Heart left ventricle (tissue), 16 donors: ENCODE data around the gene KRT222. TPM values are rescaled to one million over a fixed set of nuclear protein-coding genes. Genes with fewer than 3 reads are reported as not detected.

ENCODE experiments used
- ATAC-seq, 4 donors: fragments of 200-7000 bp; cut with Tn5 transposase; one replicate each; pipeline ENCODE4 v1.9.1; 2020 to 2022; ENCODE audit warnings: moderate library complexity in 4 of 4, mild to moderate bottlenecking in 3 of 4, moderate number of reproducible peaks in 1 of 4
- DNase-seq, 5 donors: peaks; one replicate each; pipeline ENCODE4 v3.0.0-alpha.2; 2020
- H3K27ac ChIP-seq, 12 donors: fragments of 200-600 bp; sonication (generic) in 4 of 12; one replicate each; pipeline versions ENCODE4 v1.5.0 to v1.8.0; 2016 to 2022; ENCODE audit warnings: mild to moderate bottlenecking in 2 of 12
- H3K27me3 ChIP-seq, 9 donors: fragments of 200-600 bp; sonication (generic) in 2 of 9; one replicate each; pipeline versions ENCODE4 v1.5.1 to v1.8.0; 2016 to 2022; ENCODE audit warnings: mild to moderate bottlenecking in 3 of 9
- H3K36me3 ChIP-seq, 9 donors: fragments of 200-600 bp; sonication (generic) in 2 of 9; one replicate each; pipeline versions ENCODE4 v1.5.0 to v1.8.0; 2018 to 2022; ENCODE audit warnings: mild to moderate bottlenecking in 2 of 9
- H3K4me1 ChIP-seq, 12 donors: fragments of 200-600 bp; sonication (generic) in 4 of 12; one replicate each; pipeline versions ENCODE4 v1.5.0 to v1.8.0; 2016 to 2022; ENCODE audit warnings: mild to moderate bottlenecking in 3 of 12
- H3K4me3 ChIP-seq, 12 donors: fragments of 200-600 bp; sonication (generic) in 4 of 12; one replicate each; pipeline versions ENCODE4 v1.5.0 to v1.8.0; 2017 to 2022; ENCODE audit warnings: mild to moderate bottlenecking in 9 of 12, moderate library complexity in 4 of 12
- H3K9me3 ChIP-seq, 12 donors: fragments of 200-600 bp; sonication (generic) in 4 of 12; one replicate each; pipeline versions ENCODE4 v1.5.0 to v1.8.0; 2016 to 2022; ENCODE audit warnings: mild to moderate bottlenecking in 1 of 12
- CTCF ChIP-seq, 12 donors: fragments of 200-600 bp; sonication (generic) in 4 of 12; IDR thresholded peaks; one replicate each; pipeline versions ENCODE4 v1.5.0 to v1.8.0; 2018 to 2022; ENCODE audit warnings: antibody characterized with exemption in 12 of 12, mild to moderate bottlenecking in 5 of 12
- POLR2A ChIP-seq, 2 donors: fragments of 450-650 bp; IDR thresholded peaks; one replicate each; pipeline ENCODE4 v1.6.1; 2017; ENCODE audit warnings: antibody characterized with exemption in 2 of 2, mild to moderate bottlenecking in 2 of 2, moderate library complexity in 2 of 2
- WGBS, 4 donors: extraction: QIAGEN DNeasy Blood & Tissue Kit in 2 of 4; methylation state at CpG; one replicate each; pipeline versions ENCODE4 v1.1.5 to v1.1.7; 2013 to 2018; 5-methylcytosine and 5-hydroxymethylcytosine counted together
- intact Hi-C, 10 donors: fragments of 100-400 bp; cut with DNase I; formaldehyde crosslinking; loops; one replicate each; pipeline versions ENCODE4 v1.11.1 to v1.14.2; 2022
- polyA plus RNA-seq, 2 donors: library from polyadenylated mRNA; stranded (reverse); fragments of 200-250 nt; gene quantifications; one replicate each; pipeline ENCODE4 v1.2.3, GENCODE V29; 2013
- total RNA-seq, 9 donors: library from RNA; depleted of rRNA in 2 of 9; stranded (reverse); fragments of >200 nt in 2 of 9; fragmentation: NEBNext Ultra II Directional in 3 of 9; extraction: Animal tissue kit (Norgen Biotek cat#: 25700) in 3 of 9; gene quantifications; one replicate each; pipeline versions ENCODE4 v1.1.0 to v1.2.4, GENCODE V29; 2016 to 2023
- donor health status: ischemic (EF 13 %, LVEDD 7.1; RV severe dilation, severe dysfunction).
- donor health status: healthy with polysubstance abuse.
- donor health status: DM: no; HTN: yes; CAD: no.
- donor health status: DM: no; HTN: no; CAD: no.
- donor health status: ischemic (EF 25% LVEDD 6.9; RV normal size, moderate dysfunction).
- donor health status: ischemic (EF 25% LVEDD 5.7; RV mildly dilated, moderate dysfunction).
- donor health status: healthy.
- donor health status: DM: yes; HTN: yes; CAD: no.
- donor health status: ischemic (EF 35%, LVEDD 5.7; RV mildly dilated, moderate dysfunction).
- donor health status: nonischemic (EF 11% LVEDD 7.7; RV severe dilation, severe dysfunction).
- donor health status: DM: yes; HTN: yes; CAD: no.
- donor health status: PGD.
- donor health status: ischemic (EF 29% LVEDD 5.4; RV normal size, mild dysfunction).
- donor health status: nonischemic (EF 23%, LVEDD 6.1; RV moderate dilation, normal function).

Gene KRT222
- total and polyA plus RNA-seq, 11 donors: 0.25 to 1.3 (median 0.96) TPM; not detected in 6

GRCh38 chr17:40703652-40704051 lies 38.7 kb upstream of the KRT222 start, which contains the start of gene KRT24:
TSS of gene KRT24 (minus strand) at chr17:40703752. CDS start at chr17:40703693, 59 bp downstream.
- H3K27ac ChIP-seq: no peak within 1 kb of the TSS
- TF ChIP-seq POLR2A (IDR thresholded peaks at IDR 0.05) (no peak), CTCF (IDR thresholded peaks at IDR 0.05) (no peak)
- peaks cover 0 to 39% (median 6%) of the 10 kb centered on the region in 9 donors for H3K27me3 ChIP-seq
- H3K36me3 ChIP-seq: no peaks in the 10 kb centered on the region
- WGBS, 4 donors: 48 to 73% (median 63%) methylated on average over 7 of the region's 7 CpGs
- no peak for ATAC-seq
- no peak for DNase-seq
- H3K4me1 ChIP-seq: peaks cover 0 to 11% (median 0%) of the 10 kb centered on the region in 12 donors
- intact Hi-C loops: no loop called here
- no peak within 1 kb of the TSS for H3K4me3 ChIP-seq
- no peaks in the 10 kb centered on the region for H3K9me3 ChIP-seq

GRCh38 chr17:40702271-40702670 lies 37.3 kb upstream of the KRT222 start:
- Histone ChIP-seq H3K4me1 (peaks cover 0 to under 1% (median 0%) of the 10 kb centered on the region in 12 donors), H3K27me3 (peaks cover 0 to 46% (median 9%) of the 10 kb centered on the region in 9 donors)
- intact Hi-C loops: no loop called here

GRCh38 chr17:40699853-40700252 lies 34.9 kb upstream of the KRT222 start:
- DNase-seq (no peak), ATAC-seq (no peak)
- H3K4me3 ChIP-seq: no peak overlapping the region
- WGBS, 4 donors: 44 to 59% (median 52%) methylated on average over 4 to 5 of the region's 5 CpGs
- H3K27me3 ChIP-seq: peaks cover 0 to 56% (median 9%) of the 10 kb centered on the region in 9 donors
- H3K36me3 ChIP-seq: no peaks in the 10 kb centered on the region
- no peak for TF ChIP-seq POLR2A (IDR thresholded peaks at IDR 0.05)
- TF ChIP-seq CTCF (IDR thresholded peaks at IDR 0.05): no peak
- intact Hi-C loops: loop anchor here in 1 of 10 donors (10.0 kb wide), 1 partner anchor 55 kb away; the partner anchor contains the start of gene KRT25
- no peak overlapping the region for H3K27ac ChIP-seq
- H3K4me1 ChIP-seq: no peaks in the 10 kb centered on the region
- no peaks in the 10 kb centered on the region for H3K9me3 ChIP-seq

More at GRCh38 chr17:40702271-40702670, 37.3 kb upstream of the KRT222 start:
- DNase-seq: no peak
- Histone ChIP-seq H3K36me3 (no peaks in the 10 kb centered on the region), H3K4me3 (no peak overlapping the region), H3K27ac (no peak overlapping the region), H3K9me3 (no peaks in the 10 kb centered on the region)
- no peak for ATAC-seq
- 78 to 87% (median 85%) methylated on average over 3 of the region's 3 CpGs for WGBS, 4 donors
- TF ChIP-seq CTCF (IDR thresholded peaks at IDR 0.05) (no peak), POLR2A (IDR thresholded peaks at IDR 0.05) (no peak)

- Histone ChIP-seq H3K9me3 (no peaks in the 10 kb centered on the region), H3K4me3 (no peak overlapping the region), H3K36me3 (no peaks in the 10 kb centered on the region), H3K27me3 (peaks cover 0 to 54% (median 9%) of the 10 kb centered on the region in 9 donors), H3K4me1 (no peaks in the 10 kb centered on the region), H3K27ac (no peak overlapping the region)
- ATAC-seq (no peak), DNase-seq (no peak)
- TF ChIP-seq POLR2A (IDR thresholded peaks at IDR 0.05) (no peak), CTCF (IDR thresholded peaks at IDR 0.05) (no peak)
- 56 to 58% (median 57%) methylated on average over 9 of the region's 9 CpGs for WGBS, 4 donors
- intact Hi-C loops: loop anchor here in 1 of 10 donors (10.0 kb wide), 1 partner anchor 55 kb away; the partner anchor contains the start of gene KRT25
Measured at GRCh38 chr17:40699371-40699770, 34.4 kb upstream of the KRT222 start.
